Measurements from ENCODE around the gene SIRT2.

- TF ChIP-seq EZH2phosphoT487 (IDR thresholded peaks at IDR 0.05; ENCODE audit: borderline replicate concordance, low read depth, low read length) (no peak), CTCF (conservative IDR thresholded peaks at IDR 0.05; ENCODE audit: low read length) (no peak)
These were observed 62.3 kb downstream of the SIRT2 start for GRCh38 chr19:38836983-38837626.
